Measurements from ENCODE around the gene MYF5. TPM values are rescaled to one million over a fixed set of nuclear protein-coding genes. Genes with fewer than 3 reads are reported as not detected.
"Not testable (repeated sequence)": the region's sequence is repeated elsewhere in the genome, so short reads cannot be mapped to it uniquely, and the experiment has no call there.

Gene MYF5
- total RNA-seq (not detected), polyA plus RNA-seq (not detected)
- long read RNA-seq, donor 1, result 0 reads
- long read RNA-seq, donor 2, result 0 reads
- long read RNA-seq, donor 3, result 0 reads
- long read RNA-seq, donor 4, result 0 reads
- long read RNA-seq, donor 5, result 0 reads
- long read RNA-seq, donor 6, result 0 reads
- long read RNA-seq, donor 7, result 0 reads
- long read RNA-seq, donor 8, partial matches to known transcripts, result 0 of 1 reads
- long read RNA-seq, donor 8, other reads (novel, unspliced or antisense), result 0 of 1 reads
- long read RNA-seq, donor 9, result 0 reads
- long read RNA-seq, donor 10, result 0 reads

GRCh38 chr12:80716696-80717469 is at the start of gene MYF5:
MYF5 (plus strand) TSS chr12:80716912; CDS start chr12:80717064, 152 bp downstream.
- 31% methylated on average over 45 of the region's 45 CpGs for WGBS
- Histone ChIP-seq H3K4me3 (ENCODE audit: low read length in 2 of 2) (no peak within 1 kb of the TSS), H3K27me3 (ENCODE audit: control insufficient read depth in 2 of 2, insufficient read depth in 1 of 2, low read length in 1 of 2) (peaks cover 25 to 50% of the 10 kb centered on the region in 2 donors), H3K9me3 (ENCODE audit: control insufficient read depth in 2 of 2, insufficient read depth in 1 of 2, low read length in 1 of 2) (peaks cover 0 to 4% of the 10 kb centered on the region in 2 donors), H3K4me1 (ENCODE audit: control insufficient read depth in 2 of 2, insufficient read depth in 2 of 2, low read length in 2 of 2) (no peaks in the 10 kb centered on the region), H3K36me3 (ENCODE audit: control insufficient read depth in 2 of 2, insufficient read depth in 2 of 2, low read length in 1 of 2) (no peaks in the 10 kb centered on the region), H3K27ac (ENCODE audit: low read depth in 1 of 2, low read length in 1 of 2) (no peak within 1 kb of the TSS)
- DNase-seq (ENCODE audit: low read depth in 6 of 9, low spot score in 9 of 9), result no peak

- Histone ChIP-seq H3K4me1 (ENCODE audit: control insufficient read depth in 2 of 2, insufficient read depth in 2 of 2, low read length in 2 of 2) (no peaks in the 10 kb centered on the region), H3K9me3 (ENCODE audit: control insufficient read depth in 2 of 2, insufficient read depth in 1 of 2, low read length in 1 of 2) (no peaks in the 10 kb centered on the region), H3K27me3 (ENCODE audit: control insufficient read depth in 2 of 2, insufficient read depth in 1 of 2, low read length in 1 of 2) (no peaks in the 10 kb centered on the region), H3K36me3 (ENCODE audit: control insufficient read depth in 2 of 2, insufficient read depth in 2 of 2, low read length in 1 of 2) (no peaks in the 10 kb centered on the region), H3K27ac (ENCODE audit: low read depth in 1 of 2, low read length in 1 of 2) (no peak overlapping the region), H3K4me3 (ENCODE audit: low read length in 2 of 2) (no peak overlapping the region)
- DNase-seq (ENCODE audit: low read depth in 6 of 9, low spot score in 9 of 9), result no peak
- WGBS, result 74% methylated on average over 5 of the region's 5 CpGs
Measured at GRCh38 chr12:80670214-80670613, 46.5 kb upstream of the MYF5 start.

- not testable (repeated sequence) for H3K27ac ChIP-seq (ENCODE audit: low read depth in 1 of 2, low read length in 1 of 2); H3K4me3 ChIP-seq (ENCODE audit: low read length in 2 of 2); H3K36me3 ChIP-seq (ENCODE audit: control insufficient read depth in 2 of 2, insufficient read depth in 2 of 2, low read length in 1 of 2); DNase-seq (ENCODE audit: low read depth in 6 of 9, low spot score in 9 of 9); H3K9me3 ChIP-seq (ENCODE audit: control insufficient read depth in 2 of 2, insufficient read depth in 1 of 2, low read length in 1 of 2); H3K27me3 ChIP-seq (ENCODE audit: control insufficient read depth in 2 of 2, insufficient read depth in 1 of 2, low read length in 1 of 2); H3K4me1 ChIP-seq (ENCODE audit: control insufficient read depth in 2 of 2, insufficient read depth in 2 of 2, low read length in 2 of 2)
- WGBS, result 96% methylated on average over 13 of the region's 13 CpGs
Measured at GRCh38 chr12:80676042-80676636, 40.6 kb upstream of the MYF5 start.

GRCh38 chr12:80676856-80677255 is 39.9 kb upstream of the MYF5 start:
- no peak overlapping the region for H3K27ac ChIP-seq (ENCODE audit: low read depth in 1 of 2, low read length in 1 of 2)
- H3K4me3 ChIP-seq (ENCODE audit: low read length in 2 of 2), result no peak overlapping the region
- no peak for DNase-seq (ENCODE audit: low read depth in 6 of 9, low spot score in 9 of 9)
- no peaks in the 10 kb centered on the region for H3K36me3 ChIP-seq (ENCODE audit: control insufficient read depth in 2 of 2, insufficient read depth in 2 of 2, low read length in 1 of 2)
- H3K9me3 ChIP-seq (ENCODE audit: control insufficient read depth in 2 of 2, insufficient read depth in 1 of 2, low read length in 1 of 2), result no peaks in the 10 kb centered on the region
- WGBS, result 90% methylated on average over 1 of the region's 1 CpG
- H3K4me1 ChIP-seq (ENCODE audit: control insufficient read depth in 2 of 2, insufficient read depth in 2 of 2, low read length in 2 of 2), result no peaks in the 10 kb centered on the region
- H3K27me3 ChIP-seq (ENCODE audit: control insufficient read depth in 2 of 2, insufficient read depth in 1 of 2, low read length in 1 of 2), result no peaks in the 10 kb centered on the region

GRCh38 chr12:80677994-80678393 is 38.7 kb upstream of the MYF5 start:
- WGBS, result 94% methylated on average over 1 of the region's 1 CpG
- no peak overlapping the region for H3K27ac ChIP-seq (ENCODE audit: low read depth in 1 of 2, low read length in 1 of 2)
- no peak for DNase-seq (ENCODE audit: low read depth in 6 of 9, low spot score in 9 of 9)

GRCh38 chr12:80679346-80680131 is 37.2 kb upstream of the MYF5 start:
- Histone ChIP-seq H3K36me3 (ENCODE audit: control insufficient read depth in 2 of 2, insufficient read depth in 2 of 2, low read length in 1 of 2) (no peaks in the 10 kb centered on the region), H3K27me3 (ENCODE audit: control insufficient read depth in 2 of 2, insufficient read depth in 1 of 2, low read length in 1 of 2) (no peaks in the 10 kb centered on the region), H3K9me3 (ENCODE audit: control insufficient read depth in 2 of 2, insufficient read depth in 1 of 2, low read length in 1 of 2) (no peaks in the 10 kb centered on the region), H3K4me1 (ENCODE audit: control insufficient read depth in 2 of 2, insufficient read depth in 2 of 2, low read length in 2 of 2) (no peaks in the 10 kb centered on the region), H3K27ac (ENCODE audit: low read depth in 1 of 2, low read length in 1 of 2) (no peak overlapping the region), H3K4me3 (ENCODE audit: low read length in 2 of 2) (no peak overlapping the region)
- WGBS, result 96% methylated on average over 3 of the region's 3 CpGs
- no peak for DNase-seq (ENCODE audit: low read depth in 6 of 9, low spot score in 9 of 9)

More at GRCh38 chr12:80677994-80678393, 38.7 kb upstream of the MYF5 start:
- no peaks in the 10 kb centered on the region for H3K9me3 ChIP-seq (ENCODE audit: control insufficient read depth in 2 of 2, insufficient read depth in 1 of 2, low read length in 1 of 2)
- H3K36me3 ChIP-seq (ENCODE audit: control insufficient read depth in 2 of 2, insufficient read depth in 2 of 2, low read length in 1 of 2), result no peaks in the 10 kb centered on the region
- H3K27me3 ChIP-seq (ENCODE audit: control insufficient read depth in 2 of 2, insufficient read depth in 1 of 2, low read length in 1 of 2), result no peaks in the 10 kb centered on the region
- no peak overlapping the region for H3K4me3 ChIP-seq (ENCODE audit: low read length in 2 of 2)
- no peaks in the 10 kb centered on the region for H3K4me1 ChIP-seq (ENCODE audit: control insufficient read depth in 2 of 2, insufficient read depth in 2 of 2, low read length in 2 of 2)

- WGBS, result 85% methylated on average over 2 of the region's 2 CpGs
- no peak overlapping the region for H3K4me3 ChIP-seq (ENCODE audit: low read length in 2 of 2)
- no peaks in the 10 kb centered on the region for H3K27me3 ChIP-seq (ENCODE audit: control insufficient read depth in 2 of 2, insufficient read depth in 1 of 2, low read length in 1 of 2)
- H3K36me3 ChIP-seq (ENCODE audit: control insufficient read depth in 2 of 2, insufficient read depth in 2 of 2, low read length in 1 of 2), result no peaks in the 10 kb centered on the region
- no peaks in the 10 kb centered on the region for H3K4me1 ChIP-seq (ENCODE audit: control insufficient read depth in 2 of 2, insufficient read depth in 2 of 2, low read length in 2 of 2)
- H3K27ac ChIP-seq (ENCODE audit: low read depth in 1 of 2, low read length in 1 of 2), result no peak overlapping the region
- no peaks in the 10 kb centered on the region for H3K9me3 ChIP-seq (ENCODE audit: control insufficient read depth in 2 of 2, insufficient read depth in 1 of 2, low read length in 1 of 2)
- DNase-seq (ENCODE audit: low read depth in 6 of 9, low spot score in 9 of 9), result no peak
Measured at GRCh38 chr12:80681287-80681686, 35.4 kb upstream of the MYF5 start.

- 92% methylated on average over 3 of the region's 3 CpGs for WGBS
- Histone ChIP-seq H3K36me3 (ENCODE audit: control insufficient read depth in 2 of 2, insufficient read depth in 2 of 2, low read length in 1 of 2) (no peaks in the 10 kb centered on the region), H3K4me1 (ENCODE audit: control insufficient read depth in 2 of 2, insufficient read depth in 2 of 2, low read length in 2 of 2) (no peaks in the 10 kb centered on the region), H3K27ac (ENCODE audit: low read depth in 1 of 2, low read length in 1 of 2) (no peak overlapping the region), H3K4me3 (ENCODE audit: low read length in 2 of 2) (no peak overlapping the region), H3K9me3 (ENCODE audit: control insufficient read depth in 2 of 2, insufficient read depth in 1 of 2, low read length in 1 of 2) (no peaks in the 10 kb centered on the region), H3K27me3 (ENCODE audit: control insufficient read depth in 2 of 2, insufficient read depth in 1 of 2, low read length in 1 of 2) (no peaks in the 10 kb centered on the region)
- no peak for DNase-seq (ENCODE audit: low read depth in 6 of 9, low spot score in 9 of 9)
Measured at GRCh38 chr12:80681786-80682185, 34.9 kb upstream of the MYF5 start.

Data from thymus (tissue), 14 donors.